ENCODE data around the gene E2F4.

E2F4 gene

GRCh38 chr16:67163999-67164558, 27.9 kb upstream of the E2F4 start:
- Histone ChIP-seq H3K4me2 (ENCODE audit: low read depth, low read length, poor library complexity, severe bottlenecking) (peak overlapping the region; percentile 35), H4K20me1 (ENCODE audit: low read depth, low read length) (no peaks in the 10 kb centered on the region), H3K27me3 (ENCODE audit: low read length) (no peaks in the 10 kb centered on the region)

DNA sequence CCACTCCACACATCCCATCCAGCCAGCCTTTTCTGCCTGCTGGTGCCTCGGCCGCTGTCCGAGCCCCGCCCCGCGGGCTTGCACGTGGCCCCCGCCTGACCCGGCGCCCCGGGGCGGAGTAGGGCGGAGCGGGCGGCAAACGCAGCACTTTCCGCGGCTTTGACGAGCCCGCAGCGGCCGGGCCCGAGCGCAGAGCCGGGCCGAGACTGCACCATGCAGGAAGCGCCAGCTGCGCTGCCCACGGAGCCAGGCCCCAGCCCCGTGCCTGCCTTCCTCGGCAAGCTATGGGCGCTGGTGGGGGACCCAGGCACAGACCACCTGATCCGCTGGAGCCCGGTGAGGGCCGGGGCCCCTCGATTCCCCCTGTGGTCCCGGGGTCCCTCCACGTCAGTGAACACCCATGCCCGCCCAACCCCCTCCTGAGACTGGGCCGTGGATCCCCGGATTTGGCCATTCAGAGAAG, 27.3 kb upstream of the E2F4 start, which contains the start of gene HSF4:
Gene HSF4 (plus strand): TSS at position 147 of the 463 bp plus-strand sequence. CDS start 67 bp downstream, at position 214.
- Histone ChIP-seq H3K79me2 (ENCODE audit: insufficient read depth, low read length) (no peaks in the 10 kb centered on the region), H3K27ac (ENCODE audit: low read depth, low read length) (no peak within 1 kb of the TSS)

More at GRCh38 chr16:67163999-67164558, 27.9 kb upstream of the E2F4 start:
- Histone ChIP-seq H3K36me3 (ENCODE audit: low read length) (no peaks in the 10 kb centered on the region), H3K79me2 (ENCODE audit: insufficient read depth, low read length) (no peaks in the 10 kb centered on the region), H3K27ac (ENCODE audit: low read depth, low read length) (no peak overlapping the region), H3K4me3 (ENCODE audit: insufficient read depth, low read length, poor library complexity, severe bottlenecking) (no peak overlapping the region), H3K9me2 (replicated peaks; ENCODE audit: insufficient read depth, low read length) (no peaks in the 10 kb centered on the region), H3F3A (ENCODE audit: insufficient read depth) (peaks cover 3% of the 10 kb centered on the region), H2AFZ (ENCODE audit: low read depth, low read length, severe bottlenecking) (no peak overlapping the region), H3K9ac (ENCODE audit: low read length) (no peak overlapping the region), H3K9me3 (ENCODE audit: insufficient read depth, low read length) (no peaks in the 10 kb centered on the region)
- TF ChIP-seq EZH2phosphoT487 (conservative IDR thresholded peaks at IDR 0.05; ENCODE audit: low read length), result no peak
- TF ChIP-seq CTCF (IDR thresholded peaks at IDR 0.05; ENCODE audit: insufficient read depth, low read length, poor library complexity, severe bottlenecking), result no peak

GRCh38 chr16:67165121-67166078, 26.6 kb upstream of the E2F4 start:
- Histone ChIP-seq H3K36me3 (ENCODE audit: low read length) (no peaks in the 10 kb centered on the region), H3K9me2 (replicated peaks; ENCODE audit: insufficient read depth, low read length) (no peaks in the 10 kb centered on the region), H3K9ac (ENCODE audit: low read length) (no peak overlapping the region), H3K27ac (ENCODE audit: low read depth, low read length) (no peak overlapping the region), H4K20me1 (ENCODE audit: low read depth, low read length) (no peaks in the 10 kb centered on the region), H3K27me3 (ENCODE audit: low read length) (no peaks in the 10 kb centered on the region), H3F3A (ENCODE audit: insufficient read depth) (no peaks in the 10 kb centered on the region; the same call in 1 of the 2 replicates), H3K4me2 (ENCODE audit: low read depth, low read length, poor library complexity, severe bottlenecking) (no peak overlapping the region), H3K4me3 (ENCODE audit: insufficient read depth, low read length, poor library complexity, severe bottlenecking) (no peak overlapping the region), H3K9me3 (ENCODE audit: insufficient read depth, low read length) (no peaks in the 10 kb centered on the region), H2AFZ (ENCODE audit: low read depth, low read length, severe bottlenecking) (no peak overlapping the region), H3K79me2 (ENCODE audit: insufficient read depth, low read length) (no peaks in the 10 kb centered on the region)
- no peak for TF ChIP-seq EZH2phosphoT487 (conservative IDR thresholded peaks at IDR 0.05; ENCODE audit: low read length)
- no peak for TF ChIP-seq CTCF (IDR thresholded peaks at IDR 0.05; ENCODE audit: insufficient read depth, low read length, poor library complexity, severe bottlenecking)

More for the DNA sequence above, 27.3 kb upstream of the E2F4 start, which contains the start of gene HSF4:
- H2AFZ ChIP-seq (ENCODE audit: low read depth, low read length, severe bottlenecking), result no peak within 1 kb of the TSS
- no peaks in the 10 kb centered on the region for H3K9me3 ChIP-seq (ENCODE audit: insufficient read depth, low read length)
- no peaks in the 10 kb centered on the region for H3K36me3 ChIP-seq (ENCODE audit: low read length)
- H3K9ac ChIP-seq (ENCODE audit: low read length), result no peak within 1 kb of the TSS
- H4K20me1 ChIP-seq (ENCODE audit: low read depth, low read length), result no peaks in the 10 kb centered on the region
- H3K9me2 ChIP-seq (replicated peaks; ENCODE audit: insufficient read depth, low read length), result no peaks in the 10 kb centered on the region
- H3K4me3 ChIP-seq (ENCODE audit: insufficient read depth, low read length, poor library complexity, severe bottlenecking), result no peak within 1 kb of the TSS
- H3F3A ChIP-seq (ENCODE audit: insufficient read depth), result no peaks in the 10 kb centered on the region; the same call in 1 of the 2 replicates
- peak within 1 kb of the TSS; percentile 35 for H3K4me2 ChIP-seq (ENCODE audit: low read depth, low read length, poor library complexity, severe bottlenecking)
- no peak for TF ChIP-seq CTCF (IDR thresholded peaks at IDR 0.05; ENCODE audit: insufficient read depth, low read length, poor library complexity, severe bottlenecking)
- H3K27me3 ChIP-seq (ENCODE audit: low read length), result no peaks in the 10 kb centered on the region

Data from SU-DHL-6 (cell line).